ENCODE data around the gene GRIN1. TPM values are rescaled to one million over a fixed set of nuclear protein-coding genes. Genes with fewer than 3 reads are reported as not detected.

Gene GRIN1
- total and polyA plus RNA-seq, 10 of the 15 experiments (the other 5 are each of a cell fraction or from before 2014, with no cell fraction given): 0.05 to 0.10 (median 0.06) TPM; not detected in 6

GRCh38 chr9:137160054-137160425 is 21.1 kb downstream of the GRIN1 start:
- ChIA-PET RAD21 (ENCODE audit: unreplicated experiment) (interaction anchor here (0.5 to 1.2 kb wide), 2 partner anchors 9 to 32 kb away, joined by 3 to 11 read pairs; no protein-coding TSS in a partner anchor), CTCF (no interaction called here), SMC1A (ENCODE audit: uncharacterized antibody, unreplicated experiment) (no interaction called here), POLR2A (interaction anchor here (1.1 to 3.7 kb wide), 3 partner anchors 9 to 30 kb away, joined by 4 to 37 read pairs (median 10); partner anchors contain the start of gene LRRC26)
- Histone ChIP-seq H3K4me3 (no peak overlapping the region), H3K27ac (ENCODE audit: control insufficient read depth, insufficient read depth) (no peak overlapping the region), H2AFZ (ENCODE audit: control insufficient read depth, low read depth, low read length) (no peak overlapping the region), H3K36me3 (ENCODE audit: control insufficient read depth in 2 of 2, insufficient read depth in 2 of 2, low read length in 1 of 2) (no peaks in the 10 kb centered on the region), H3K9me3 (replicated peaks; ENCODE audit: control insufficient read depth, insufficient read depth, low read length) (no peaks in the 10 kb centered on the region; the same call in 2 of the 3 replicates), H4K20me1 (ENCODE audit: control insufficient read depth, insufficient read depth) (no peaks in the 10 kb centered on the region), H3K4me1 (ENCODE audit: control insufficient read depth, insufficient read depth, low read length) (peaks cover 28% of the 10 kb centered on the region), H3K4me2 (ENCODE audit: control insufficient read depth, insufficient read depth) (no peak overlapping the region; the same call in 1 of the 2 replicates), H3K79me2 (ENCODE audit: control insufficient read depth, insufficient read depth, low read length) (no peaks in the 10 kb centered on the region), H3K9ac (ENCODE audit: control insufficient read depth, insufficient read depth, low read length) (no peak overlapping the region), H3K27me3 (replicated peaks in 1 of 2; ENCODE audit: control insufficient read depth in 2 of 2, insufficient read depth in 2 of 2, low read length in 1 of 2) (no peaks in the 10 kb centered on the region)
- no peak for FAIRE-seq
- intact Hi-C loops (cut with micrococcal nuclease; ENCODE audit: unreplicated experiment): no loop called here
- ATAC-seq: no peak
- in situ Hi-C loops (cut with MboI): no loop called here
- no peak for DNase-seq (ENCODE audit: low read depth, low spot score)
- no peak for TF ChIP-seq YY1 (IDR thresholded peaks at IDR 0.05; ENCODE audit: low read depth, low read length)
- no peak for TF ChIP-seq ZZZ3 (IDR thresholded peaks at IDR 0.05; ENCODE audit: control insufficient read depth, insufficient read length, low read depth)
- TF ChIP-seq ATF7 (IDR thresholded peaks at IDR 0.05; ENCODE audit: low read depth): no peak
- no peak for TF ChIP-seq TARDBP (IDR thresholded peaks at IDR 0.05; ENCODE audit: borderline replicate concordance)
- no peak for TF ChIP-seq PAX8 (IDR thresholded peaks at IDR 0.05)
- TF ChIP-seq JUNB (IDR thresholded peaks at IDR 0.05): no peak
- TF ChIP-seq BACH1 (IDR thresholded peaks at IDR 0.05; ENCODE audit: borderline replicate concordance): no peak
- TF ChIP-seq SP1 (IDR thresholded peaks at IDR 0.05; ENCODE audit: low read depth, low read length): no peak
- BruUV-seq (replicated peaks): no TSS peak
- WGBS (ENCODE audit: insufficient coverage, insufficient replicate concordance, low lambda C conversion rate, missing lambda C conversion rate): 46% methylated on average over 15 of the region's 17 CpGs

- in situ Hi-C loops (cut with MboI) (no loop called here), intact Hi-C loops (cut with micrococcal nuclease; ENCODE audit: unreplicated experiment) (no loop called here)
- no peak for ATAC-seq
- ChIA-PET POLR2A (interaction anchor here (1.1 to 1.8 kb wide), 2 partner anchors 10 to 11 kb away, joined by 5 to 10 read pairs; no protein-coding TSS in a partner anchor), RAD21 (ENCODE audit: unreplicated experiment) (no interaction called here), SMC1A (ENCODE audit: uncharacterized antibody, unreplicated experiment) (no interaction called here), CTCF (no interaction called here)
- no peak overlapping the region for H3K4me3 ChIP-seq
- H3K4me2 ChIP-seq (ENCODE audit: control insufficient read depth, insufficient read depth): no peak overlapping the region
- H3K27ac ChIP-seq (ENCODE audit: control insufficient read depth, insufficient read depth): no peak overlapping the region
- FAIRE-seq: no peak
- BruUV-seq (replicated peaks): no TSS peak
- no peak for TF ChIP-seq ATF3 (IDR thresholded peaks at IDR 0.05; ENCODE audit: borderline replicate concordance, extremely low read depth, low read depth, low read length)
- no peak for TF ChIP-seq EED (IDR thresholded peaks at IDR 0.05; ENCODE audit: low read depth)
- no peak for TF ChIP-seq TBL1XR1 (IDR thresholded peaks at IDR 0.05; ENCODE audit: low read depth, low read length)
- H3K36me3 ChIP-seq (ENCODE audit: control insufficient read depth in 2 of 2, insufficient read depth in 2 of 2, low read length in 1 of 2): no peaks in the 10 kb centered on the region
- no peaks in the 10 kb centered on the region for H3K79me2 ChIP-seq (ENCODE audit: control insufficient read depth, insufficient read depth, low read length)
- H3K4me1 ChIP-seq (ENCODE audit: control insufficient read depth, insufficient read depth, low read length): peaks cover 28% of the 10 kb centered on the region
- H3K27me3 ChIP-seq (replicated peaks in 1 of 2; ENCODE audit: control insufficient read depth in 2 of 2, insufficient read depth in 2 of 2, low read length in 1 of 2): no peaks in the 10 kb centered on the region
- no peak overlapping the region for H2AFZ ChIP-seq (ENCODE audit: control insufficient read depth, low read depth, low read length)
- no peak for DNase-seq (ENCODE audit: low read depth, low spot score)
- no peaks in the 10 kb centered on the region for H4K20me1 ChIP-seq (ENCODE audit: control insufficient read depth, insufficient read depth)
- no peaks in the 10 kb centered on the region; the same call in 2 of the 3 replicates for H3K9me3 ChIP-seq (replicated peaks; ENCODE audit: control insufficient read depth, insufficient read depth, low read length)
- WGBS (ENCODE audit: insufficient coverage, insufficient replicate concordance, low lambda C conversion rate, missing lambda C conversion rate): 67% methylated on average over 37 of the region's 56 CpGs
- no peak overlapping the region for H3K9ac ChIP-seq (ENCODE audit: control insufficient read depth, insufficient read depth, low read length)
These were observed 22.0 kb downstream of the GRIN1 start for GRCh38 chr9:137160716-137161557.
